Neuronal stem cell (in vitro differentiated cells): ENCODE data around the gene SYNGR2.

Experiments used
- DNase-seq: peaks from one replicate; pipeline ENCODE4 v3.0.0-alpha.2; 2013; ENCODE audit warnings: low spot score
- H2AFZ ChIP-seq: one replicate; pipeline ENCODE4 v1.6.1; 2013; ENCODE audit warnings: mild to moderate bottlenecking, low read length, inconsistent platforms
- H2AK5ac ChIP-seq: 2 replicates; pipeline ENCODE4 v1.6.1; 2013; ENCODE audit warnings: low read depth, mild to moderate bottlenecking, inconsistent platforms, low read length, moderate library complexity, mixed read lengths
- H2BK120ac ChIP-seq: 2 replicates; pipeline ENCODE4 v1.6.1; 2013; ENCODE audit warnings: low read depth, mild to moderate bottlenecking, inconsistent platforms, low read length, moderate library complexity, mixed read lengths
- H2BK12ac ChIP-seq: one replicate; pipeline ENCODE4 v1.6.1; 2013; ENCODE audit warnings: low read length, inconsistent platforms
- H2BK15ac ChIP-seq: 2 replicates; pipeline ENCODE4 v1.6.1; 2013; ENCODE audit warnings: mild to moderate bottlenecking, low read length, inconsistent platforms, mixed read lengths
- H2BK5ac ChIP-seq: one replicate; pipeline ENCODE4 v1.6.1; 2013; ENCODE audit warnings: inconsistent platforms, mild to moderate bottlenecking, low read length, moderate library complexity
- H3K14ac ChIP-seq: one replicate; pipeline ENCODE4 v1.6.1; 2013; ENCODE audit warnings: low read length, inconsistent platforms
- H3K18ac ChIP-seq: 2 replicates; pipeline ENCODE4 v1.6.1; 2013; ENCODE audit warnings: low read length, inconsistent platforms
- H3K23ac ChIP-seq: 2 replicates; pipeline ENCODE4 v1.6.1; 2013; ENCODE audit warnings: low read depth, mild to moderate bottlenecking, mixed read lengths, low read length, inconsistent platforms; ENCODE audit not compliant: poor library complexity
- H3K27ac ChIP-seq: replicated peaks from 3 replicates; pipeline ENCODE4 v1.5.1; 2013; ENCODE audit warnings: low read length, inconsistent platforms
- H3K27me3 ChIP-seq, 3 experiments: 2 replicates each; pipeline ENCODE4 v1.6.1; 2013; ENCODE audit warnings: low read length in 3 of 3, mild to moderate bottlenecking in 2 of 3, inconsistent platforms in 1 of 3, low read depth in 1 of 3, mixed read lengths in 1 of 3, moderate library complexity in 1 of 3; ENCODE audit not compliant: control insufficient read depth in 3 of 3, insufficient read depth in 3 of 3
- H3K36me3 ChIP-seq, 2 donors: replicated peaks in 1 of 2; 2 replicates each; pipeline ENCODE4 v1.6.1; 2013; ENCODE audit warnings: low read length in 2 of 2; ENCODE audit not compliant: control insufficient read depth in 2 of 2, insufficient read depth in 2 of 2
- H3K4ac ChIP-seq: 2 replicates; pipeline ENCODE4 v1.6.1; 2013; ENCODE audit warnings: inconsistent platforms, mild to moderate bottlenecking, low read length, moderate library complexity
- H3K4me1 ChIP-seq, 2 donors: 1 replicate in 1 of 2; 2 replicates in 1 of 2; pipeline ENCODE4 v1.6.1; 2013; ENCODE audit warnings: low read length in 2 of 2, low read depth in 1 of 2; ENCODE audit not compliant: control insufficient read depth in 2 of 2, insufficient read depth in 1 of 2
- H3K4me2 ChIP-seq: one replicate; pipeline ENCODE4 v1.6.1; 2013; ENCODE audit warnings: mild to moderate bottlenecking, low read length, inconsistent platforms; ENCODE audit not compliant: insufficient read depth, poor library complexity, severe bottlenecking
- H3K4me3 ChIP-seq, 2 donors: 2 replicates each; pipeline ENCODE4 v1.5.1; 2013; ENCODE audit warnings: low read length in 2 of 2, mild to moderate bottlenecking in 2 of 2, inconsistent platforms in 1 of 2, moderate library complexity in 1 of 2
- H3K79me1 ChIP-seq: one replicate; pipeline ENCODE4 v1.6.1; 2013; ENCODE audit warnings: low read depth, mild to moderate bottlenecking, inconsistent platforms, low read length, moderate library complexity
- H3K9ac ChIP-seq: one replicate; pipeline ENCODE4 v1.6.1; 2013; ENCODE audit warnings: mild to moderate bottlenecking, low read depth, low read length, inconsistent platforms; ENCODE audit not compliant: poor library complexity
- H3K9me3 ChIP-seq, 2 donors: replicated peaks in 1 of 2; 2 replicates each; pipeline versions ENCODE3 to v1.6.1; 2013; ENCODE audit warnings: low read length in 2 of 2, mild to moderate bottlenecking in 2 of 2, inconsistent platforms in 1 of 2, low read depth in 1 of 2, mixed read lengths in 1 of 2, moderate library complexity in 1 of 2; ENCODE audit not compliant: control insufficient read depth in 2 of 2, insufficient read depth in 1 of 2
- H4K8ac ChIP-seq: one replicate; pipeline ENCODE4 v1.6.1; 2013; ENCODE audit warnings: low read depth, mild to moderate bottlenecking, inconsistent platforms, low read length, moderate library complexity
- H4K91ac ChIP-seq: one replicate; pipeline ENCODE4 v1.6.1; 2013; ENCODE audit warnings: low read length, low read depth, mild to moderate bottlenecking, inconsistent platforms; ENCODE audit not compliant: poor library complexity
- WGBS, 2 donors: extraction: QIAGEN DNeasy Blood & Tissue Kit; methylation state at CpG; one replicate each; pipeline ENCODE4 v1.1.7; 2013; ENCODE audit warnings: missing lambda C conversion rate in 2 of 2, mixed read lengths in 1 of 2; ENCODE audit not compliant: insufficient read length in 2 of 2, insufficient replicate concordance in 1 of 2; ENCODE audit errors: extremely low coverage in 2 of 2; 5-methylcytosine and 5-hydroxymethylcytosine counted together

The SYNGR2 gene

DNA sequence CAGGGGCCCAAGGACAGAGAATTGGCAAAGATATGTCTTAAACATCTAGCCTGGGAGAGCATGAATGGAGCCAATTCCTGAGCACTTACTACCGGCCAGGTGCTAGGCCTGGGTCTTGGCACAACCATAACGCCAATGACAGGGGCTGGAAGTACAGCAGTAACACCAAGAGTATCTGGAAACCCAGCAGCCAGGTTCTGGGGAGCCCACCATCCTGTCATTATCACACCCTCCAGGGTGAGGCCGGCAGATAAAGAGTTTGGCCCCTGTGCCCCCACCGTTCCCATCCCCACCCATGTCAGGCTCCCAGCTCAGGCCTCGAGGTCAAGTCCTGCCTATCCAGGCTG lies 38.3 kb upstream of the SYNGR2 start:
- Histone ChIP-seq H3K9ac (peak overlapping the region; percentile 55), H3K27ac (no peak overlapping the region), H3K4ac (no peak overlapping the region), H3K9me3 (peaks cover 0 to 4% of the 10 kb centered on the region in 2 donors), H3K18ac (no peak overlapping the region), H3K4me2 (no peak overlapping the region), H3K36me3 (no peaks in the 10 kb centered on the region), H3K23ac (no peak overlapping the region), H3K4me1 (peaks cover 16 to 28% of the 10 kb centered on the region in 2 donors), H2BK15ac (peak overlapping the region; percentile 98), H2BK5ac (no peak overlapping the region), H3K14ac (no peak overlapping the region), H2AK5ac (peak overlapping the region; percentile 71), H3K79me1 (peaks cover 9% of the 10 kb centered on the region), H4K91ac (no peak overlapping the region), H3K27me3 (peaks cover 6 to 57% (median 23%) of the 10 kb centered on the region in 3 experiments), H2AFZ (peak overlapping the region; percentile 82), H4K8ac (peak overlapping the region; percentile 92), H2BK120ac (no peak overlapping the region), H2BK12ac (peak overlapping the region; percentile 99), H3K4me3 (no peak overlapping the region)
- WGBS, 2 donors: no CpG with 5 or more reads among the region's 5 CpGs
- DNase-seq: no peak

- peaks cover 6 to 57% (median 26%) of the 10 kb centered on the region in 3 experiments for H3K27me3 ChIP-seq
- peak within 1 kb of the TSS; percentile 49 for H3K4me2 ChIP-seq
- peak within 1 kb of the TSS; percentile 55 for H3K9ac ChIP-seq
- H3K4ac ChIP-seq: no peak within 1 kb of the TSS
- peak within 1 kb of the TSS; percentile 82 for H2AFZ ChIP-seq
- peaks cover 0 to 4% of the 10 kb centered on the region in 2 donors for H3K9me3 ChIP-seq
- no peaks in the 10 kb centered on the region for H3K36me3 ChIP-seq
- H4K91ac ChIP-seq: no peak within 1 kb of the TSS
- H3K23ac ChIP-seq: peak within 1 kb of the TSS; percentile 53
- no peak within 1 kb of the TSS for H2BK120ac ChIP-seq
- H2BK5ac ChIP-seq: peak within 1 kb of the TSS; percentile 48
- H3K4me3 ChIP-seq: no peak within 1 kb of the TSS
- peak within 1 kb of the TSS; percentile 100 for H2AK5ac ChIP-seq
- peaks cover 16 to 28% of the 10 kb centered on the region in 2 donors for H3K4me1 ChIP-seq
- H2BK15ac ChIP-seq: peak within 1 kb of the TSS; percentile 98
- H3K14ac ChIP-seq: peak within 1 kb of the TSS; percentile 56
- no peak for DNase-seq
- peak within 1 kb of the TSS; percentile 87 for H3K18ac ChIP-seq
- no CpG with 5 or more reads among the region's 10 CpGs for WGBS, 2 donors
- H3K79me1 ChIP-seq: peaks cover 9% of the 10 kb centered on the region
- H3K27ac ChIP-seq: no peak within 1 kb of the TSS
- H4K8ac ChIP-seq: peak within 1 kb of the TSS; percentile 92
- peak within 1 kb of the TSS; percentile 99 for H2BK12ac ChIP-seq
Measured at GRCh38 chr17:78130437-78131101, 37.8 kb upstream of the SYNGR2 start, which contains the start of gene TMC8. Gene TMC8 (plus strand): TSS chr17:78130771. CDS start chr17:78131589, 818 bp downstream.

GRCh38 chr17:78131172-78132083 lies 37.0 kb upstream of the SYNGR2 start:
- H3K79me1 ChIP-seq: peaks cover 6% of the 10 kb centered on the region
- H3K4me3 ChIP-seq: no peak overlapping the region

More at GRCh38 chr17:78131172-78132083, 37.0 kb upstream of the SYNGR2 start:
- Histone ChIP-seq H4K8ac (no peak overlapping the region), H3K4me1 (peaks cover 16 to 28% of the 10 kb centered on the region in 2 donors), H2BK5ac (no peak overlapping the region), H4K91ac (no peak overlapping the region), H3K18ac (peak overlapping the region; percentile 87), H3K4me2 (peak overlapping the region; percentile 49), H2AFZ (no peak overlapping the region), H2BK15ac (peak overlapping the region; percentile 75), H3K27me3 (peaks cover 6 to 57% (median 26%) of the 10 kb centered on the region in 3 experiments), H2BK120ac (no peak overlapping the region), H2AK5ac (peak overlapping the region; percentile 84), H3K27ac (no peak overlapping the region), H3K9me3 (peaks cover 0 to 4% of the 10 kb centered on the region in 2 donors), H2BK12ac (peak overlapping the region; percentile 36), H3K36me3 (no peaks in the 10 kb centered on the region), H3K9ac (no peak overlapping the region), H3K14ac (peak overlapping the region; percentile 71), H3K4ac (no peak overlapping the region), H3K23ac (peak overlapping the region; percentile 53)
- DNase-seq: no peak
- no CpG with 5 or more reads among the region's 74 CpGs for WGBS, 2 donors
